ENCODE measurements around the gene FZD8.
"Not testable (repeated sequence)": the region's sequence is repeated elsewhere in the genome, so short reads cannot be mapped to it uniquely, and the experiment has no call there.

The FZD8 gene

GRCh38 chr10:35642035-35642792 is at the start of gene FZD8:
Gene FZD8 (minus strand): TSS chr10:35642296. CDS start chr10:35641429, 867 bp downstream.
- peak; percentile 77 for FAIRE-seq

- FAIRE-seq = no peak
Observed at GRCh38 chr10:35691522-35692236, 49.6 kb upstream of the FZD8 start.

- FAIRE-seq = no peak
Observed at GRCh38 chr10:35690534-35690933, 48.4 kb upstream of the FZD8 start.

GRCh38 chr10:35685858-35686257 is 43.8 kb upstream of the FZD8 start:
- FAIRE-seq = not testable (repeated sequence)

GRCh38 chr10:35685402-35685801 is 43.3 kb upstream of the FZD8 start:
- FAIRE-seq = no peak

- FAIRE-seq = no peak
Observed at GRCh38 chr10:35684586-35684985, 42.5 kb upstream of the FZD8 start.

- FAIRE-seq = no peak
Observed at GRCh38 chr10:35675846-35676245, 33.8 kb upstream of the FZD8 start.

GRCh38 chr10:35674843-35675242 is 32.7 kb upstream of the FZD8 start:
- FAIRE-seq = no peak

- FAIRE-seq = no peak
Observed at GRCh38 chr10:35668865-35669650, 27.0 kb upstream of the FZD8 start.

GRCh38 chr10:35667971-35668370 is 25.9 kb upstream of the FZD8 start:
- no peak for FAIRE-seq

- FAIRE-seq = no peak
Observed at GRCh38 chr10:35667270-35667889, 25.3 kb upstream of the FZD8 start.

GRCh38 chr10:35661236-35661635 is 19.1 kb upstream of the FZD8 start:
- FAIRE-seq = no peak

- FAIRE-seq = no peak
Observed at GRCh38 chr10:35659456-35659855, 17.4 kb upstream of the FZD8 start.

GRCh38 chr10:35657621-35658020 is 15.5 kb upstream of the FZD8 start:
- no peak for FAIRE-seq

- no peak for FAIRE-seq
Observed at GRCh38 chr10:35652824-35653223, 10.7 kb upstream of the FZD8 start.

GRCh38 chr10:35650894-35651293 is 8.8 kb upstream of the FZD8 start:
- no peak for FAIRE-seq

GRCh38 chr10:35644050-35644950 is 2.2 kb upstream of the FZD8 start:
- peak; percentile 45 for FAIRE-seq

- FAIRE-seq = no peak
Observed at GRCh38 chr10:35643151-35644049, 1.3 kb upstream of the FZD8 start.

GRCh38 chr10:35642793-35643114 is 658 bp upstream of the FZD8 start:
- no peak for FAIRE-seq

- FAIRE-seq = no peak
Observed at GRCh38 chr10:35641676-35642034, 441 bp downstream of the FZD8 start.
